BLaER1 treated with 17β-estradiol and CSF1 and Interleukin-3, amounts not matched to agents 10 nM and 100 nM (cell line): ENCODE data around the gene RDH13.
"Not testable (repeated sequence)": the region's sequence is repeated elsewhere in the genome, so short reads cannot be mapped to it uniquely, and the experiment has no call there.

Source experiments
- H3K27ac ChIP-seq, 11 experiments: shearing (Covaris generic); formaldehyde crosslinking; 2 replicates each; pipeline ENCODE4 v1.8.1; 2022
- H3K27me3 ChIP-seq, 11 experiments: shearing (Covaris generic); formaldehyde crosslinking; 2 replicates each; pipeline ENCODE4 v1.8.1; 2022
- H3K36me3 ChIP-seq, 11 experiments: shearing (Covaris generic); formaldehyde crosslinking; 2 replicates each; pipeline ENCODE4 v1.8.1; 2022
- H3K4me1 ChIP-seq, 10 experiments: shearing (Covaris generic); formaldehyde crosslinking; 2 replicates each; pipeline ENCODE4 v1.8.1; 2022
- H3K4me2 ChIP-seq, 11 experiments: shearing (Covaris generic); formaldehyde crosslinking; 2 replicates each; pipeline ENCODE4 v1.8.1; 2022
- H3K4me3 ChIP-seq, 10 experiments: shearing (Covaris generic); formaldehyde crosslinking; 2 replicates each; pipeline ENCODE4 v1.8.1; 2022
- H3K9ac ChIP-seq, 11 experiments: shearing (Covaris generic); formaldehyde crosslinking; 2 replicates each; pipeline ENCODE4 v1.8.1; 2022
- H3K9me3 ChIP-seq, 11 experiments: shearing (Covaris generic); formaldehyde crosslinking; replicated peaks in 1 of 11; 2 replicates each; pipeline ENCODE4 v1.8.1; 2022
- H4K20me1 ChIP-seq, 11 experiments: shearing (Covaris generic); formaldehyde crosslinking; 2 replicates each; pipeline ENCODE4 v1.8.1; 2022
- Cebpa-rat ChIP-seq, 11 experiments: shearing (Covaris generic); IDR thresholded peaks; 2 replicates each; pipeline ENCODE4 v1.8.1; 2022

RDH13 gene

DNA sequence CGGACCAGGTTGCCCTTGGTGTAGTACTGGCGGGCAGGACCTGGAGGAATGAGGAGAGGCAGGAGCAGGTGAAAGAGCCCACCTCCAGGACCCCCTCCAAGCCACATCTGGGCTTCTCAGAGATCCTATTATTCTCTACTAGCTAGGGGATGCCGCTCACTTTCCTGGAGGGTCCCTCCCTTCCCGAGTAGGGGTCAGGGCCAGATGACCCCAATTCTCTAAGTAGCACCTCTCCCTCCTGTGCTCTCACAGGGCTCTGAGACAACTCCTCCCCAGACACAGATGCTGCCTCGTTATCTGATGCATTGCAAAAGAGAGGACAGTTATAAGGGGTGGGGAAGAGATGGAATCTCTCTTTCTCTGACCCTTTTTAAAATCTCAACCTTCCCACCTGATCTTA, 47.8 kb downstream of the RDH13 start:
- H3K9ac ChIP-seq: no peak overlapping the region
- no peak overlapping the region for H3K4me2 ChIP-seq
- peaks cover 5 to 79% (median 22%) of the 10 kb centered on the region in 11 experiments; a peak in 17 of 22 replicates for H4K20me1 ChIP-seq
- TF ChIP-seq Cebpa-rat (IDR thresholded peaks at IDR 0.05): no peak
- peaks cover 0 to 4% (median 1%) of the 10 kb centered on the region in 11 experiments; a peak in 7 of 22 replicates for H3K9me3 ChIP-seq
- no peaks in the 10 kb centered on the region for H3K27me3 ChIP-seq
- no peak overlapping the region for H3K4me3 ChIP-seq
- H3K36me3 ChIP-seq: peaks cover 1 to 30% (median 11%) of the 10 kb centered on the region in 11 experiments; a peak in 12 of 22 replicates
- no peak overlapping the region for H3K27ac ChIP-seq
- H3K4me1 ChIP-seq: peaks cover 0 to 9% (median 0%) of the 10 kb centered on the region in 10 experiments; a peak in 4 of 20 replicates

DNA sequence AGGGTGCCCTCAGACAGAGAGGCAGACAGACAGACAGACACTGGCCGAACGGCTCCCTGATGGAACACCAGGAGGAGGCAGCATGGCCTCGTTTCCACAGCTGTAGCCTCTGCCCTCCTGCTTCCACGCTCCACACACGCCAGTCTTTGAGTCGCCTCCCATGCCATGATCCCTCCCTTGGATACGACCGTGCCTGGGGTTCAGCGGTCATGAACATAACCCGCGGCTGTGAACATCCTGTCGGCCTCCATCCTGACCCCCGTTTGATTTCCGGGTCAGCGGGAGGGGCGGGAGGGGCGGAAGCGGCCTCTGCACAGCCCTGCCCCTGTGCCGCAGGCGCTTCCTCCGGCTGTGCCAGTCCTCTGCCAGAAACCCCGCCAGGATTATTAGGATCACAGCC, 48.2 kb downstream of the RDH13 start:
- Histone ChIP-seq H3K4me2 (no peak overlapping the region), H3K4me1 (peaks cover 0 to 9% (median 0%) of the 10 kb centered on the region in 10 experiments; a peak in 4 of 20 replicates)

DNA sequence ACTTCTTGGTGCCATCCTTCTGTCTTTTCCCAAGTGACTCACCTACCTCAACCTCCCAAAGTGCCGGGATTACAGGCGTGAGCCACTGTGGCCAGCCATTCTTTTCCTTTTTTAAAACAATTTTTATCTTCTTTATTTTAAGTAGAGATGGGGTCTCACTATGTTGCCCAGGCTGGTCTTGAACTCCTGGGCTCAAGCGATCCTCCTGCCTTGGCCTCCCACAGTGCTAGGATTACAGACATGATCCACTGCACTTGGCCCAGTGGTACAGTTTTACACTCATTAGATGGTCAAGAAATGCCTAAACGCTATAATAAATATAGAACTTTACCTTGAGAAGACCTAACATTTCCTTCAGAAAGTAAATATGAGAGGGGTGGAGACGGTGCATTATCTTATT, 49.4 kb downstream of the RDH13 start:
- peaks cover 0 to 28% (median 10%) of the 10 kb centered on the region in 11 experiments; a peak in 12 of 22 replicates for H3K36me3 ChIP-seq
- H3K4me2 ChIP-seq: no peak overlapping the region
- peaks cover 0 to 9% (median 0%) of the 10 kb centered on the region in 10 experiments; a peak in 4 of 20 replicates for H3K4me1 ChIP-seq
- H3K9ac ChIP-seq: no peak overlapping the region
- peaks cover 5 to 67% (median 22%) of the 10 kb centered on the region in 11 experiments; a peak in 17 of 22 replicates for H4K20me1 ChIP-seq
- no peak overlapping the region for H3K4me3 ChIP-seq
- no peaks in the 10 kb centered on the region for H3K27me3 ChIP-seq
- no peak for TF ChIP-seq Cebpa-rat (IDR thresholded peaks at IDR 0.05)
- no peaks in the 10 kb centered on the region for H3K9me3 ChIP-seq
- H3K27ac ChIP-seq: no peak overlapping the region

More for the DNA sequence above, 48.2 kb downstream of the RDH13 start:
- peaks cover 5 to 78% (median 22%) of the 10 kb centered on the region in 11 experiments; a peak in 17 of 22 replicates for H4K20me1 ChIP-seq
- no peaks in the 10 kb centered on the region for H3K27me3 ChIP-seq
- no peaks in the 10 kb centered on the region for H3K9me3 ChIP-seq
- H3K27ac ChIP-seq: no peak overlapping the region
- peaks cover 0 to 28% (median 10%) of the 10 kb centered on the region in 11 experiments; a peak in 12 of 22 replicates for H3K36me3 ChIP-seq
- no peak overlapping the region for H3K9ac ChIP-seq
- H3K4me3 ChIP-seq: no peak overlapping the region
- TF ChIP-seq Cebpa-rat (IDR thresholded peaks at IDR 0.05): no peak

DNA sequence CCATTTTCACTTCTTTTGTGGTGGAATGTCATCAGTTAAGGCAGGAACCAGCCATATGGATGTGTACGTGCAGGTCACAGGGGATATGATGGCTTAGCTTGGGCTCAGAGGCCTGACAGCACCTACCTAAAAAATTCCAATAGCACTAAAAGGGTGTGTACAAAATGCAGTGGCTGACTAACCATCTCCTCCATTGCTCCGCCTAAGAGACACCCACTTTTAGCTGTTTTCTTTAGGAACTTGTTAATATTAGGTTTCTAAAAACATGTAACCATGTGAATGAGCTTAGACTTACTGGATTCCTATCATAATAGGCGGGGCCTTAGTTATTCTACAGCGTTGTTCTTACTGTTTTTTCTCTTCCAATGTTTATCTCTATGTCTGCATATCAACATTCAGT, 50.6 kb downstream of the RDH13 start:
- no peak overlapping the region for H3K27ac ChIP-seq
- no peaks in the 10 kb centered on the region for H3K9me3 ChIP-seq
- H3K4me2 ChIP-seq: no peak overlapping the region; a peak in 1 of 22 replicates
- H3K9ac ChIP-seq: no peak overlapping the region
- no peak overlapping the region for H3K4me3 ChIP-seq
- H3K36me3 ChIP-seq: peaks cover 0 to 21% (median 10%) of the 10 kb centered on the region in 11 experiments; a peak in 11 of 22 replicates
- H3K27me3 ChIP-seq: no peaks in the 10 kb centered on the region
- H4K20me1 ChIP-seq: peaks cover 5 to 54% (median 17%) of the 10 kb centered on the region in 11 experiments; a peak in 16 of 22 replicates
- H3K4me1 ChIP-seq: peaks cover 0 to 11% (median 0%) of the 10 kb centered on the region in 10 experiments; a peak in 4 of 20 replicates
- TF ChIP-seq Cebpa-rat (IDR thresholded peaks at IDR 0.05): no peak

DNA sequence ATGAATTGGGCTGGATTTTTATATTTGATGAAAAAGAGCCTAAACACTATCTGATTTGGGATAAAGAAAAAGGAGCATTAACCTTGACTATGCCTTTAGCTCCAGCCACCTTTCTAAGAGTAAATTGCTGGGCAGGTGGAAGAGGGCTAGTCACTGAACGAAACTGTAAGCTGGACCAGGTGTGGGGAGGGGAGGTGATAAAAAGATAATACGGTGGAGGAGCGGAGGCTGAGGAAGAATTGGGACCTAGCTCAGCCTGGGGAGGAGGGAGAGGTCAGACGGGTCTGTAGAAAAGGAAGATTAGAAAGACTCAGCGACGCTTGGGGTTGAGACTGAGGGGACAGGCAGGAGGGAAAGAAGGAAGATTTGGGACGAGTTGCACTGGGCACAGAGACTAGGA, 52.4 kb downstream of the RDH13 start:
- H3K4me1 ChIP-seq: peaks cover 5 to 23% (median 11%) of the 10 kb centered on the region in 10 experiments
- H3K9me3 ChIP-seq: peaks cover 11 to 14% (median 13%) of the 10 kb centered on the region in 11 experiments
- H4K20me1 ChIP-seq: peaks cover 3 to 36% (median 16%) of the 10 kb centered on the region in 11 experiments; a peak in 16 of 22 replicates
- not testable (repeated sequence) for H3K9ac ChIP-seq, H3K27ac ChIP-seq, H3K4me2 ChIP-seq, H3K4me3 ChIP-seq, H3K27me3 ChIP-seq
- peaks cover 0 to 15% (median 5%) of the 10 kb centered on the region in 11 experiments; a peak in 9 of 22 replicates for H3K36me3 ChIP-seq

DNA sequence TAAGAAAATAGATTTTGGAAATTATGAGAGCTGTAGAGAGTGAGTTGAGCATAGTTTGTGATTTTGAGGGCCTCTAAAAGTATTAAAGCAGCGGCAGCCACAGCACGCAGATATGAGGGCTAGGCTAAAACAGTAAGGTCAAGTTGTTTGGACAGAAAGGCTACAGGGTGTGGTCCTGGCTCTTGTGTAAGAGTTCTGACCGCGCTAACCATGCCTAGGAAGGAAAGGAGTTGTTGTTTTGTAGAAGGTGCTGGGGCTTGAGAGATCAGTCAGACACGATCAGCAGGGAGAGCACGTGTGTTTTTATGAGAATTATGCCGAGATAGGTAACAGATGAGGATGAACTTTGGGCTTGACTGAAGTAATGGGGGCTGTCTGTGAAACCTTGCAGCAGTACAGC, 54.2 kb downstream of the RDH13 start:
- not testable (repeated sequence) for H3K4me3 ChIP-seq, H3K27me3 ChIP-seq, H3K27ac ChIP-seq, H3K36me3 ChIP-seq, H3K9ac ChIP-seq
- Histone ChIP-seq H3K4me1 (peaks cover 8 to 40% (median 25%) of the 10 kb centered on the region in 10 experiments), H4K20me1 (peaks cover 0 to 19% (median 0%) of the 10 kb centered on the region in 11 experiments; a peak in 9 of 22 replicates), H3K4me2 (peak overlapping the region in 2 of 11 experiments; percentile 11 to 26; a peak in 1 of 22 replicates), H3K9me3 (peaks cover 22 to 31% (median 26%) of the 10 kb centered on the region in 11 experiments)

DNA sequence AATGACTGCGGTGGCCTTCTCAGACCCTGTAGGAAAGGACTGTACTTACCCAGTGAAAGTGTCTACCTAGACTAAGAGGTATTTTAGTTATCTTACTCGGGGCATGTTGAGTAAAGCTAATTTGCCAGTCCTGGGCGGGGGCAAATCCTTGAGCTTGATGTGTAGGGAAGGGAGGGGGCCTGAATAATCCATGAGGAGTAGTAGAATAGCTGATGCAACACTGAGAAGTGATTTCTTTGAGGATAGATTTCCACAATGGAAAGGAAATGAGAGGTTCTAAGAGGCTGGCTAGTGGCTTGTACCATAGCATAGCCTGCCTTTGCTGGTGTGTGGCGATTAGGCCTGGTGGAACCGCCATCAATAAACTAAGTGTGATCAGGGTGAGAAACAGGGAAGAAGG, 54.8 kb downstream of the RDH13 start:
- H4K20me1 ChIP-seq: peaks cover 0 to 13% (median 0%) of the 10 kb centered on the region in 11 experiments; a peak in 8 of 22 replicates
- H3K27ac ChIP-seq, H3K27me3 ChIP-seq, H3K36me3 ChIP-seq, H3K9ac ChIP-seq: not testable (repeated sequence)
- peak overlapping the region in 2 of 10 experiments; percentile 66 to 69; a peak in 2 of 20 replicates for H3K4me3 ChIP-seq
- peaks cover 8 to 40% (median 25%) of the 10 kb centered on the region in 10 experiments for H3K4me1 ChIP-seq
- H3K4me2 ChIP-seq: peak overlapping the region in 9 of 11 experiments; percentile 48 to 83 (median 78); a peak in 11 of 22 replicates
- peaks cover 22 to 31% (median 26%) of the 10 kb centered on the region in 11 experiments for H3K9me3 ChIP-seq

DNA sequence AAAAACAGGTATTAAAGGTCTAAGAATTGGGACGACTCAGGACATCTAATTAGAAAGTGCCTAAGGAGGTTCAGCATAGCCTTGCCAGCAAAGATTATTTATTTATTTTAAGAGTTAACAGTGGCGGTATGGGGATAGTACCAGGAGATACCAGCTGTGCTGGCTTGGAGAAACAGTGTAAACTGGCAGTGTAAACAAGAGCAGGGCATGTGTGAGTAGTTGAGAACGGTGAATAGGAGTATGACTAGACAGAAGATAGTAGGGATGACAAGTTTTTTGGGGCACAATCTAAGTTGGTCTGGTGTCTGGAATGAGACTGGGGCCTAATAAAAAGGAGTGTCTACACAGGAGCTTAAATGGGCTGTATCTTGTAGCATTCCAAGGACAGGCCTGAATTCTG, 55.4 kb downstream of the RDH13 start:
- H3K27me3 ChIP-seq: not testable (repeated sequence)

DNA sequence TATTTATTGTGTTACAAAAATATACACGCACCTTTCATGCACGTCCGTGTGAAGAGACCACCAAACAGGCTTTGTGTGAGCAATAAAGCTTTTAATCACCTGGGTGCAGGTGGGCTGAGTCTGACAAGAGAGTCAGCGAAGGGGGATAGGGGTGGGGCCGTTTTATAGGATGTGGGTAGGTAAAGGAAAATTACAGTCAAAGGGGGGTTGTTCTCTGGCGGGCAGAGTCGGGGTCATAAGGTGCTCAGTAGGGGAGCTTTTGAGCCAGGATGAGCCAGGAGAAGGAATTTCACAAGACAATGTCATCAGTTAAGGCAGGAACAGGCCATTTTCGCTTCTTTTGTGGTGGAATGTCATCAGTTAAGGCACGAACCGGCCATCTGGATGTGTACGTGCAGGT, 56.2 kb downstream of the RDH13 start:
- peak overlapping the region in 9 of 11 experiments; percentile 77 to 85 (median 83); a peak in 17 of 22 replicates for H3K27ac ChIP-seq
- peaks cover 8 to 30% (median 24%) of the 10 kb centered on the region in 10 experiments; a peak in 19 of 20 replicates for H3K4me1 ChIP-seq
- peak overlapping the region; percentile 64 to 83 (median 78) for H3K4me2 ChIP-seq
- not testable (repeated sequence) for H4K20me1 ChIP-seq, H3K36me3 ChIP-seq, H3K27me3 ChIP-seq
- H3K9me3 ChIP-seq: peaks cover 22 to 31% (median 26%) of the 10 kb centered on the region in 11 experiments
- peak overlapping the region; percentile 57 to 78 (median 68) for H3K4me3 ChIP-seq
- H3K9ac ChIP-seq: peak overlapping the region in 10 of 11 experiments; percentile 64 to 80 (median 74); a peak in 15 of 22 replicates

More for the DNA sequence above, 55.4 kb downstream of the RDH13 start:
- not testable (repeated sequence) for H3K36me3 ChIP-seq, H3K27ac ChIP-seq, H3K9ac ChIP-seq, H4K20me1 ChIP-seq
- Histone ChIP-seq H3K4me3 (peak overlapping the region in 6 of 10 experiments; percentile 63 to 78 (median 68); a peak in 9 of 20 replicates), H3K4me2 (peak overlapping the region; percentile 64 to 83 (median 78); a peak in 21 of 22 replicates), H3K9me3 (peaks cover 22 to 31% (median 26%) of the 10 kb centered on the region in 11 experiments), H3K4me1 (peaks cover 8 to 36% (median 24%) of the 10 kb centered on the region in 10 experiments; a peak in 19 of 20 replicates)
